Loucy (cell line): ENCODE measurements around the gene CDX2.
A peak's percentile ranks its signal among the peaks of the same experiment; 100 is the strongest.

Experiments
- H2AFZ ChIP-seq: fragments of 200-600 bp; sonication (generic); 2 replicates; pipeline ENCODE4 v1.6.0; 2016; ENCODE audit warnings: antibody characterized with exemption, mild to moderate bottlenecking, low read length, moderate library complexity
- H3F3A ChIP-seq: fragments of 200-600 bp; 2 replicates; pipeline ENCODE4 v1.6.0; 2016; ENCODE audit warnings: antibody characterized with exemption, low read depth, mild to moderate bottlenecking
- H3K27me3 ChIP-seq: fragments of 200-600 bp; sonication (generic); 2 replicates; pipeline ENCODE4 v1.6.1; 2014; ENCODE audit warnings: low read length, mild to moderate bottlenecking; ENCODE audit not compliant: insufficient read depth, poor library complexity, severe bottlenecking
- H3K36me3 ChIP-seq: fragments of 200-600 bp; sonication (generic); 2 replicates; pipeline ENCODE4 v1.6.1; 2016; ENCODE audit warnings: low read length; ENCODE audit not compliant: insufficient read depth
- H3K4me1 ChIP-seq: fragments of 200-600 bp; sonication (generic); 2 replicates; pipeline ENCODE4 v1.5.1; 2014; ENCODE audit warnings: low read length, mild to moderate bottlenecking; ENCODE audit not compliant: insufficient read depth, poor library complexity, severe bottlenecking
- H3K4me2 ChIP-seq: fragments of 200-600 bp; sonication (generic); 2 replicates; pipeline ENCODE4 v1.6.0; 2014; ENCODE audit warnings: antibody characterized with exemption, low read length, low read depth, mild to moderate bottlenecking; ENCODE audit not compliant: poor library complexity, severe bottlenecking
- H3K4me3 ChIP-seq: fragments of 200-600 bp; sonication (generic); 2 replicates; pipeline ENCODE4 v1.5.1; 2014; ENCODE audit warnings: low read length, mild to moderate bottlenecking, mixed read lengths; ENCODE audit not compliant: poor library complexity, severe bottlenecking
- H3K79me2 ChIP-seq: fragments of 200-600 bp; sonication (generic); 2 replicates; pipeline ENCODE4 v1.6.1; 2014; ENCODE audit warnings: low read length; ENCODE audit not compliant: insufficient read depth
- H3K9ac ChIP-seq: fragments of 200-600 bp; sonication (generic); 2 replicates; pipeline ENCODE4 v1.6.0; 2014; ENCODE audit warnings: mild to moderate bottlenecking, low read depth, low read length, moderate library complexity; ENCODE audit not compliant: poor library complexity, severe bottlenecking
- H3K9me2 ChIP-seq: fragments of 200-600 bp; sonication (generic); replicated peaks from 2 replicates; pipeline ENCODE4 v1.6.1; 2016; ENCODE audit warnings: low read depth, low read length, mixed read lengths
- H3K9me3 ChIP-seq: fragments of 200-600 bp; sonication (generic); 2 replicates; pipeline ENCODE4 v1.6.1; 2014; ENCODE audit warnings: mild to moderate bottlenecking, antibody characterized with exemption, low read length, low read depth; ENCODE audit not compliant: insufficient read depth
- H4K20me1 ChIP-seq: fragments of 200-600 bp; sonication (generic); 2 replicates; pipeline ENCODE4 v1.6.0; 2014; ENCODE audit warnings: antibody characterized with exemption, low read length, mild to moderate bottlenecking; ENCODE audit not compliant: insufficient read depth, poor library complexity, severe bottlenecking
- EZH2phosphoT487 ChIP-seq: fragments of 200-600 bp; IDR thresholded peaks from 2 replicates; pipeline ENCODE4 v1.6.1; 2018; ENCODE audit warnings: antibody characterized with exemption, mild to moderate bottlenecking, moderate library complexity, borderline replicate concordance
- TF ChIP-seq, protein P1 (sequence below): fragments of 200-600 bp; sonication (generic); conservative IDR thresholded peaks from 2 replicates; pipeline ENCODE4 v1.5.1; 2014; ENCODE audit warnings: mild to moderate bottlenecking, antibody characterized with exemption, low read length

Gene CDX2

DNA sequence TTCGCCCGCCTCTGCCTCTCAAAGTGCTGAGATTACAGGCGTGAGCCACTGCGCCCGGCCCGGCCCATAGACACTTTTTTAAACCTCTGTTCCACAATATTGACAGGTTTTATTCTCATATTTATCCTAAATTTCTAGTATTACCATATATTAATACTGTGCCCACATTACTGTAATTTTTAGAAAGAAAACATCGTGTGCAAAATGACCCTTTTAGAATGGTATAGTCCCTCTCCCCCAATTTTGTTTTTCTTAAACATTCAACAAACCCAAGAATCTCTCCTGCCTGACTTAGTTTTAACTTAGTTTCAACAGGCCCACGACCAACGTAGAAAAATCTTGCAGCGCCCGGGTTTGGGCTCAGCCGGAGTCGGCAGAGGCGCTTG, 9.1 kb downstream of the CDX2 start:
- no peaks in the 10 kb centered on the region for H3F3A ChIP-seq
- peak overlapping the region; percentile 89 for H2AFZ ChIP-seq
- H3K4me2 ChIP-seq, result peak overlapping the region; percentile 84
- no peaks in the 10 kb centered on the region for H3K36me3 ChIP-seq
- H4K20me1 ChIP-seq, result no peaks in the 10 kb centered on the region
- H3K4me1 ChIP-seq, result no peaks in the 10 kb centered on the region
- peak overlapping the region; percentile 73 for H3K4me3 ChIP-seq
- H3K9ac ChIP-seq, result peak overlapping the region; percentile 38
- H3K27me3 ChIP-seq, result no peaks in the 10 kb centered on the region
- no peaks in the 10 kb centered on the region for H3K9me3 ChIP-seq
- H3K9me2 ChIP-seq, result no peaks in the 10 kb centered on the region
- H3K79me2 ChIP-seq, result no peaks in the 10 kb centered on the region
- TF ChIP-seq, protein P1, sequence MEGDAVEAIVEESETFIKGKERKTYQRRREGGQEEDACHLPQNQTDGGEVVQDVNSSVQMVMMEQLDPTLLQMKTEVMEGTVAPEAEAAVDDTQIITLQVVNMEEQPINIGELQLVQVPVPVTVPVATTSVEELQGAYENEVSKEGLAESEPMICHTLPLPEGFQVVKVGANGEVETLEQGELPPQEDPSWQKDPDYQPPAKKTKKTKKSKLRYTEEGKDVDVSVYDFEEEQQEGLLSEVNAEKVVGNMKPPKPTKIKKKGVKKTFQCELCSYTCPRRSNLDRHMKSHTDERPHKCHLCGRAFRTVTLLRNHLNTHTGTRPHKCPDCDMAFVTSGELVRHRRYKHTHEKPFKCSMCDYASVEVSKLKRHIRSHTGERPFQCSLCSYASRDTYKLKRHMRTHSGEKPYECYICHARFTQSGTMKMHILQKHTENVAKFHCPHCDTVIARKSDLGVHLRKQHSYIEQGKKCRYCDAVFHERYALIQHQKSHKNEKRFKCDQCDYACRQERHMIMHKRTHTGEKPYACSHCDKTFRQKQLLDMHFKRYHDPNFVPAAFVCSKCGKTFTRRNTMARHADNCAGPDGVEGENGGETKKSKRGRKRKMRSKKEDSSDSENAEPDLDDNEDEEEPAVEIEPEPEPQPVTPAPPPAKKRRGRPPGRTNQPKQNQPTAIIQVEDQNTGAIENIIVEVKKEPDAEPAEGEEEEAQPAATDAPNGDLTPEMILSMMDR, result no peak
- TF ChIP-seq EZH2phosphoT487, result no peak

DNA sequence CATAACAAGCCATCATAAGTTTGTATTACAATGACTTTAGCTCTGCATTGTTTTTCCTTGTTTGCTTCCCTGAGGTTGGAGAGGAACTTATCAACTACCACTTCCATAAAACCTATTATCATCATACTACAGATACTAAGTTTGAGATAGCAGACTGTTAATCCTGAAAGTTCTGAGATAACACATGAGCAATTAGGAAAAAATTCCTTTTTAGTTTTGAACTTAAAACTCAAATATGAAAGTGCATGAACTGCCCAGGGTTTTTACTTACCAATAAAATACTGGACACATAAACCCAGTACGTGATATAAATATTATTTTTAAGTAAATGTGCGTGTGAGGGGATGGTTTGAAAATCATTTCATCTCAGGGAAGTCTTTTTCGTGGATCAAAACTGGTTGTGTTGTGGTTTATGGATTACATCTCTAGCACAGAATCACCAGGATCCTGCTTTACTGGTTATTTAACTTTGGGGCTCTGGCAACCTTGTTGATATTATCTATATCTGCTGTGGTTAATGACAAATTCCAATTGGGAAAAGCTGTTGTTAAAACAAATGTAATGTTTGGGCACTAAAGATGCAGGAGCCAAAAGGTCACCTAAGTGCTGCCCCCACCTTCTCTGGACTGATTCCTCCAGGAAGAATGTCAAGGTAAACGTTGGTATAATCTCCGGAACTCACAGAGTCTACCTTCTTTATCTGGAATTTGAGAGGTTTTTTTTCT, 12.4 kb downstream of the CDX2 start:
- no peaks in the 10 kb centered on the region for H3K36me3 ChIP-seq
- no peaks in the 10 kb centered on the region for H3F3A ChIP-seq
- H3K4me2 ChIP-seq, result no peak overlapping the region
- TF ChIP-seq, protein P1, result no peak
- no peak for TF ChIP-seq EZH2phosphoT487
- no peak overlapping the region for H3K4me3 ChIP-seq
- no peak overlapping the region for H2AFZ ChIP-seq
- peaks cover 5% of the 10 kb centered on the region for H3K4me1 ChIP-seq
- H3K9me2 ChIP-seq, result no peaks in the 10 kb centered on the region
- H4K20me1 ChIP-seq, result no peaks in the 10 kb centered on the region
- H3K9me3 ChIP-seq, result no peaks in the 10 kb centered on the region
- H3K27me3 ChIP-seq, result no peaks in the 10 kb centered on the region
- no peak overlapping the region for H3K9ac ChIP-seq
- no peaks in the 10 kb centered on the region for H3K79me2 ChIP-seq

DNA sequence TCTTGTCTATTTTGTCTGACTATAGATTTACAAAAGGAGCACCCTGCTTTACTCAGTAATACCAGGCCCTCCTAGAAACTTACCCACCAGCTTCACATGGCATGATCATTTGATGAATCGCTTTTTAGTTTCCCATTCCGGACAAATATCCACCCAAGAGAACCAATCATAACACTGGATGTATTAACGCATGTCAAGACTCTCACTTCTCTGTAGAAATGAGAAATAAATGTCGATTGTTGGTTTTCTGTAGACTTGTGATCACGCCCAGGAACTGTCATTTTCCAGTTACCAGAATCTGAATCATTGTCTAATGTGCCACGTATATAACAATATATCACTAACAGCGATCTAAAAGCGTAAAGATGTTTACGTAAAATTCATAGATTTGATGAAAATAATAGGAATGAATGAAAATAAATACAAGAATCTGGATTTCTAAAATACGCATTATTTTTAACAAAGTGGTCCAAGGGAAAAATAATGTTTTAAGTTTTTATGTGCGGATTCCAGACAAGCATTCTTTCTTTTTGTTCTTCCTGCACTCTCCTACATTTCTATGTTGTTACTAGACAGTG, 14.0 kb downstream of the CDX2 start:
- H3K4me1 ChIP-seq, result peaks cover 5% of the 10 kb centered on the region
- no peak overlapping the region for H3K9ac ChIP-seq
- H4K20me1 ChIP-seq, result no peaks in the 10 kb centered on the region
- no peak for TF ChIP-seq EZH2phosphoT487
- TF ChIP-seq, protein P1, result no peak
- H2AFZ ChIP-seq, result no peak overlapping the region
- H3K36me3 ChIP-seq, result no peaks in the 10 kb centered on the region
- H3F3A ChIP-seq, result no peaks in the 10 kb centered on the region
- no peaks in the 10 kb centered on the region for H3K79me2 ChIP-seq
- H3K4me3 ChIP-seq, result no peak overlapping the region
- no peaks in the 10 kb centered on the region for H3K9me3 ChIP-seq
- H3K27me3 ChIP-seq, result no peaks in the 10 kb centered on the region
- H3K4me2 ChIP-seq, result no peak overlapping the region
- H3K9me2 ChIP-seq, result no peaks in the 10 kb centered on the region
